ENCODE results near the gene NPRL2. TPM values are rescaled to one million over a fixed set of nuclear protein-coding genes. Genes with fewer than 3 reads are reported as not detected.

The NPRL2 gene
- total and polyA plus RNA-seq, 2 experiments from 2014 or later, result 22.3 to 27.7 TPM

GRCh38 chr3:50354850-50355249, 4.3 kb upstream of the NPRL2 start:
- TF ChIP-seq EZH2 (IDR thresholded peaks at IDR 0.05; ENCODE audit: low read depth, unreplicated experiment) (no peak), ZNF331 (CRISPR knock-in tag; IDR thresholded peaks at IDR 0.05; ENCODE audit: low read depth) (no peak), ETS1 (IDR thresholded peaks at IDR 0.05) (no peak), CREB1 (CRISPR knock-in tag; IDR thresholded peaks at IDR 0.05; ENCODE audit: low read depth) (no peak), STAT1 (IDR thresholded peaks at IDR 0.05; ENCODE audit: unreplicated experiment) (no peak), EZH2phosphoT487 (IDR thresholded peaks at IDR 0.05; ENCODE audit: unreplicated experiment) (no peak), REST (IDR thresholded peaks at IDR 0.05; ENCODE audit: unreplicated experiment) (no peak), CTCF (conservative IDR thresholded peaks at IDR 0.05; ENCODE audit: low read depth in 2 of 2) (no peak), ZNF114 (CRISPR knock-in tag; IDR thresholded peaks at IDR 0.05) (no peak), ZNF462 (CRISPR knock-in tag; IDR thresholded peaks at IDR 0.05) (no peak), JUNB (IDR thresholded peaks at IDR 0.05; ENCODE audit: unreplicated experiment) (no peak)
- H3K4me3 Mint-ChIP-seq, result no peak overlapping the region
- DNase-seq (ENCODE audit: low spot score), result no peak
- H3K79me2 ChIP-seq (replicated peaks; ENCODE audit: insufficient read depth), result peaks cover 21% of the 10 kb centered on the region
- no peak overlapping the region for H3K27ac ChIP-seq (ENCODE audit: low read depth)
- H3K4me1 ChIP-seq (ENCODE audit: insufficient read depth), result peaks cover 13% of the 10 kb centered on the region; the same call in 1 of the 2 replicates
- peaks cover 31% of the 10 kb centered on the region for H3K4me1 Mint-ChIP-seq
- no peak overlapping the region for H3K4me2 ChIP-seq
- H3K4me3 ChIP-seq, result no peak overlapping the region
- no peaks in the 10 kb centered on the region for H3F3A ChIP-seq (replicated peaks; ENCODE audit: low read depth)
- no peaks in the 10 kb centered on the region for H3K9me2 ChIP-seq (ENCODE audit: insufficient read depth)
- H3K27me3 ChIP-seq (ENCODE audit: insufficient read depth), result no peaks in the 10 kb centered on the region
- H4K20me1 ChIP-seq (replicated peaks; ENCODE audit: insufficient read depth), result peaks cover 24% of the 10 kb centered on the region
- no peaks in the 10 kb centered on the region for H3K36me3 ChIP-seq (ENCODE audit: insufficient read depth)
- peaks cover 8% of the 10 kb centered on the region for H3K36me3 Mint-ChIP-seq (ENCODE audit: low read depth)
- ATAC-seq, result no peak
- no peak overlapping the region for H3K27ac Mint-ChIP-seq
- H3K9me3 Mint-ChIP-seq, result no peaks in the 10 kb centered on the region
- peaks cover 11% of the 10 kb centered on the region for H3K27me3 Mint-ChIP-seq (ENCODE audit: insufficient read depth, low read depth, poor library complexity)
- H2AFZ ChIP-seq, result no peak overlapping the region
